ENCODE data around the gene RPAP3. TPM values are rescaled to one million over a fixed set of nuclear protein-coding genes. Genes with fewer than 3 reads are reported as not detected.

Gene RPAP3
- total RNA-seq, 1 experiment from 2014 or later, result 67.7 TPM

- no peak overlapping the region for H3K4me3 Mint-ChIP-seq (ENCODE audit: unreplicated experiment)
- POLR2A ChIA-PET, result no interaction called here
- no peaks in the 10 kb centered on the region for H3K4me1 Mint-ChIP-seq (ENCODE audit: low read depth, unreplicated experiment)
- intact Hi-C loops (cut with micrococcal nuclease; ENCODE audit: unreplicated experiment), result no loop called here
- no peak for DNase-seq
- no peaks in the 10 kb centered on the region for H3K27me3 Mint-ChIP-seq (ENCODE audit: insufficient read depth, unreplicated experiment)
- Histone ChIP-seq H3K4me3 (ENCODE audit: low read depth, low read length) (no peak overlapping the region), H3K36me3 (ENCODE audit: control insufficient read depth, insufficient read depth, low read length) (0 out of 2 replicates have a peak, but pooled peaks cover 4% of the 10 kb centered on the region), H3K27me3 (replicated peaks; ENCODE audit: control insufficient read depth, insufficient read depth, low read length) (no peaks in the 10 kb centered on the region), H3K4me1 (no peaks in the 10 kb centered on the region; the same call in 1 of the 2 replicates), H3K9me3 (no peaks in the 10 kb centered on the region)
- no peak overlapping the region for H3K27ac Mint-ChIP-seq (ENCODE audit: unreplicated experiment)
- CTCF ChIA-PET, result no interaction called here
- peaks cover 44% of the 10 kb centered on the region for H3K36me3 Mint-ChIP-seq (ENCODE audit: insufficient read depth, unreplicated experiment)
- no peaks in the 10 kb centered on the region for H3K9me3 Mint-ChIP-seq (ENCODE audit: unreplicated experiment)
- no peak for TF ChIP-seq CTCF (IDR thresholded peaks at IDR 0.05; ENCODE audit: insufficient read depth in 1 of 2, low read depth in 1 of 2, low read length in 1 of 2, severe bottlenecking in 1 of 2, unreplicated experiment in 1 of 2)
- no TSS peak for BruUV-seq (replicated peaks)
Observed at GRCh38 chr12:47689215-47689614, 16.6 kb downstream of the RPAP3 start.

GRCh38 chr12:47687636-47688035, 18.2 kb downstream of the RPAP3 start:
- POLR2A ChIA-PET, result no interaction called here
- no peak overlapping the region for H3K4me3 Mint-ChIP-seq (ENCODE audit: unreplicated experiment)
- no peaks in the 10 kb centered on the region; the same call in 1 of the 2 replicates for H3K4me1 ChIP-seq
- no peaks in the 10 kb centered on the region for H3K9me3 Mint-ChIP-seq (ENCODE audit: unreplicated experiment)
- H3K4me1 Mint-ChIP-seq (ENCODE audit: low read depth, unreplicated experiment), result no peaks in the 10 kb centered on the region
- H3K36me3 Mint-ChIP-seq (ENCODE audit: insufficient read depth, unreplicated experiment), result peaks cover 41% of the 10 kb centered on the region
- H3K27me3 ChIP-seq (replicated peaks; ENCODE audit: control insufficient read depth, insufficient read depth, low read length), result no peaks in the 10 kb centered on the region
- no peaks in the 10 kb centered on the region for H3K27me3 Mint-ChIP-seq (ENCODE audit: insufficient read depth, unreplicated experiment)
- no peak overlapping the region for H3K27ac Mint-ChIP-seq (ENCODE audit: unreplicated experiment)
- intact Hi-C loops (cut with micrococcal nuclease; ENCODE audit: unreplicated experiment), result no loop called here
- CTCF ChIA-PET, result interaction anchor here (0.6 to 1.7 kb wide), 3 partner anchors 19 to 183 kb away, joined by 3 to 13 read pairs (median 3); no protein-coding TSS in a partner anchor
- H3K4me3 ChIP-seq (ENCODE audit: low read depth, low read length), result no peak overlapping the region
- no TSS peak for BruUV-seq (replicated peaks)
- no peak for DNase-seq
- no peaks in the 10 kb centered on the region for H3K9me3 ChIP-seq
- H3K36me3 ChIP-seq (ENCODE audit: control insufficient read depth, insufficient read depth, low read length), result 0 out of 2 replicates have a peak, but pooled peaks cover 4% of the 10 kb centered on the region
- TF ChIP-seq CTCF (IDR thresholded peaks at IDR 0.05; ENCODE audit: insufficient read depth in 1 of 2, low read depth in 1 of 2, low read length in 1 of 2, severe bottlenecking in 1 of 2, unreplicated experiment in 1 of 2), result no peak

GRCh38 chr12:47686645-47687240, 19.1 kb downstream of the RPAP3 start:
- Histone ChIP-seq H3K36me3 (ENCODE audit: control insufficient read depth, insufficient read depth, low read length) (0 out of 2 replicates have a peak, but pooled peaks cover 2% of the 10 kb centered on the region), H3K27me3 (replicated peaks; ENCODE audit: control insufficient read depth, insufficient read depth, low read length) (no peaks in the 10 kb centered on the region), H3K4me1 (no peaks in the 10 kb centered on the region; the same call in 1 of the 2 replicates), H3K4me3 (ENCODE audit: low read depth, low read length) (no peak overlapping the region), H3K9me3 (no peaks in the 10 kb centered on the region)
- ChIA-PET POLR2A (no interaction called here), CTCF (interaction anchor here (0.6 to 1.7 kb wide), 6 partner anchors 11 to 654 kb away, joined by 3 to 24 read pairs (median 4); no protein-coding TSS in a partner anchor)
- DNase-seq, result peak in 1 of 2 experiments; percentile 49
- H3K36me3 Mint-ChIP-seq (ENCODE audit: insufficient read depth, unreplicated experiment), result peaks cover 40% of the 10 kb centered on the region
- H3K4me1 Mint-ChIP-seq (ENCODE audit: low read depth, unreplicated experiment), result no peaks in the 10 kb centered on the region
- TF ChIP-seq CTCF (IDR thresholded peaks at IDR 0.05; ENCODE audit: insufficient read depth in 1 of 2, low read depth in 1 of 2, low read length in 1 of 2, severe bottlenecking in 1 of 2, unreplicated experiment in 1 of 2), result peak; percentile 56 to 86
- no peak overlapping the region for H3K27ac Mint-ChIP-seq (ENCODE audit: unreplicated experiment)
- no TSS peak for BruUV-seq (replicated peaks)
- H3K27me3 Mint-ChIP-seq (ENCODE audit: insufficient read depth, unreplicated experiment), result no peaks in the 10 kb centered on the region
- no peaks in the 10 kb centered on the region for H3K9me3 Mint-ChIP-seq (ENCODE audit: unreplicated experiment)
- intact Hi-C loops (cut with micrococcal nuclease; ENCODE audit: unreplicated experiment), result loop anchor here (1.0 kb wide), 3 partner anchors 35 to 654 kb away; no protein-coding TSS in a partner anchor
- H3K4me3 Mint-ChIP-seq (ENCODE audit: unreplicated experiment), result no peak overlapping the region
